ENCODE measurements around the gene TARDBP.
"Not testable (repeated sequence)": the region's sequence is repeated elsewhere in the genome, so short reads cannot be mapped to it uniquely, and the experiment has no call there.

The TARDBP gene

GRCh38 chr1:11042995-11043874 is 30.8 kb downstream of the TARDBP start:
- DNase-seq (ENCODE audit: low read depth in 2 of 2), result no peak

DNA sequence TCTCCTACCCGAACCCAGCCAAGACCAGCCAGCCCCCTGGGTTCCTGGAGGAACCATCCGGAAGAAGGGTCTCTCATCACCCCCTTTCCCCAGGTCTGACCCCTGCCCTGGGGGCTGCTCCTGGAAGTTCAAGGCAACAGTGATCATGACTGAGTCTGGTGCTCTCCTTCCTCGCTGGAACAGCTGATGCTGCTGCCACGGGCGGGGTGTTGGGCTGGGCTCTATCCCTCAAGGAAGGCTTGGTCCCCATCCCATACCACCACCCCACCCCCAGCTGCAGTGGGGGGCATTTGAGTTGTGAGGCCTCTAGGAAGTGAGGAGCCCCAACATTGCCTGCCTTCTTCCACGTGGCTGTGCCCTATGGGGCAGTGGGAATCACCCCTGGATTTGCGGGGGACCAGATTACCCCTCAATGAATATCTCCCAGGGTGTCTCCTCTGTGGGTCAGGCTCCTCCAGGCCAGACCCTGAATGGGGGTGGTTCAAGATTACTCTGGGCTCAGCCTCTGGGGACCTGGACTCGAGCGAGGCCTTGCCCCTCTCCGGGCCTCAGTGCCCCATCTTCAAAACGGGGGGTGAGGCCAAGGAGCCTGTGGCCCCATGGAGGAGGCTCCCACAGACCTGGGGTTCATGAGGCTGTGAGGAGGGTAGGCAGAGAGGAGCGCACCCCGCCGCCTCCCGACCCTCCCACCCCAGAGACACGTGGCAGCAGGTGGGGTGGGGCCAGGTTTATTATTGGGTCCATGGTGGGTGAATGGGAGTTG is 31.8 kb downstream of the TARDBP start:
- no peak for DNase-seq (ENCODE audit: low read depth in 2 of 2)

- no peak for DNase-seq (ENCODE audit: low read depth in 2 of 2)
Observed at GRCh38 chr1:11044849-11045427, 32.5 kb downstream of the TARDBP start.

DNA sequence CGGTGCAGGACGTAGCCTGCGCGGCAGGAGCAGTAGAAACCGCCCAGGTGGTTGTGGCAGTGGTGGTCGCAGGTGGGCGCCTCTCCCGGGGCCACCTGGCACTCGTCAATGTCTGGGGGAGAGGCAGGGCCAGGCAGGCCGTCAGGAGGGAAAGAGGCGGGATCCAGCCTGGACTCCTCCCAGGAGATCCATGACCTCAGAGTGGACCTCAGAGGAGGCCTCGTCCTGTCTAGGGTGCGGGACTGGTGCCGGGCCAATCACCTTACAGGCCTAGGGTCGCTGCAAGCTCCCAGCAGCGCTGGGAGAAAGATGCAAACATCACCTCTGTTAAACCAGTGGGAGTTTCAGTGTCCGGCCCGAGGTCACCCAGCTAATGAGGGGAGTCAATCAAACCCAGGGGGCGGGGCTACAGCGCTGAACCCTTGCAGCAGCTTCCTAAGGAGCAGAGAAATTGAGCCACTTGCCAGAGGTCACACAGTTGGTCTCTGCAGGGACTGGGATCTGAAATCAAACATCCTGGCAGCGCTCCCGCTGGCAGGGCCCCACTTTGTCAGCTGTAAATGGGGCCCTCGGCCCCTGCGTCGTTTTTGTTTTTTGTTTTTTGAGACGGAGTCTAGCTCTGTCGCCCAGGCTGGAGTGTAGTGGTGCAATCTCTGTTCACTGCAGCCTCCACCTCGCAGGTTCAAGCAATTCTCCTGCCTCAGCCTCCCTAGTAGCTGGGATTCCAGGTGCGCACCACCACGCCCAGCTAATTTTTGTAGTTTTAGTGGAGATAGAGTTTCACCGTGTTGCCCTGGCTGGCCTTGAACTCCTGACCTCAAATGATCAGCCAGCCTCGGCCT is 33.2 kb downstream of the TARDBP start:
- no peak for DNase-seq (ENCODE audit: low read depth in 2 of 2)

DNA sequence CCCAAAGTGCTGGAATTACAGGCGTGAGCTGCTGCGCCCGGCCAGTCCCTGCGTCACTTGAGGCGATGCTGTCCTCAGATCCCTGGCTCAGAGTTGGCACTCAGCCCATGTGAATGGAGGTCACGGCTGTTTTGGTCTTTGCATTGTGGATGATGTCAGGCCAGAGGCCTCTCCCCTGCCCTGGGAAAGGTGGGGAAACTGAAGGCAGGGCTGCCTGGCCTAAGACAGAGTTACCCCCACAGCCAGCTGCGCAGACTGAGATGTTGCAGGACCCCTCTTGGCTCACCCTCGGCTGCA is 33.8 kb downstream of the TARDBP start:
- DNase-seq (ENCODE audit: low read depth in 2 of 2), result no peak

- DNase-seq (ENCODE audit: low read depth in 2 of 2), result no peak
Observed at GRCh38 chr1:11046625-11047365, 34.3 kb downstream of the TARDBP start, which contains the start of gene MASP2. MASP2 (minus strand) TSS chr1:11047239; CDS start chr1:11047207, 32 bp downstream.

DNA sequence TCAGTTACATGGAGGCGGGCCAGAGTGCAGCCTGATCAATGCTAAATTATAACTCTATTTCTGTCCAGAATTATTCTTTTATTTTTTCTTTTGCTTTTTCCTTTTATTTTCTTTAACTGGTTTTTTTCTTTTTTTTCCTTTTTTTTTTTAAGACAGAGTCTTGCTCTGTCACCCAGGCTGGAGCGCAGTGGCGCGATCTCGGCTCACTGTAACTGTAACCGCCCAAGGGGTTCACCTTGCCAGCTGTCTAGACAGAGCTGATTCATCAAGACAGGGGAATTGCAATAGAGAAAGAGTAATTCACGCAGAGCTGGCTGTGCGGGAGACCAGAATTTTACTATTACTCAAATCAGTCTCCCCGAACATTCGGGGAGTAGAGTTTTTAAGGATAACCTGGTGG is 38.7 kb downstream of the TARDBP start:
- DNase-seq (ENCODE audit: low read depth in 2 of 2), result not testable (repeated sequence)

DNA sequence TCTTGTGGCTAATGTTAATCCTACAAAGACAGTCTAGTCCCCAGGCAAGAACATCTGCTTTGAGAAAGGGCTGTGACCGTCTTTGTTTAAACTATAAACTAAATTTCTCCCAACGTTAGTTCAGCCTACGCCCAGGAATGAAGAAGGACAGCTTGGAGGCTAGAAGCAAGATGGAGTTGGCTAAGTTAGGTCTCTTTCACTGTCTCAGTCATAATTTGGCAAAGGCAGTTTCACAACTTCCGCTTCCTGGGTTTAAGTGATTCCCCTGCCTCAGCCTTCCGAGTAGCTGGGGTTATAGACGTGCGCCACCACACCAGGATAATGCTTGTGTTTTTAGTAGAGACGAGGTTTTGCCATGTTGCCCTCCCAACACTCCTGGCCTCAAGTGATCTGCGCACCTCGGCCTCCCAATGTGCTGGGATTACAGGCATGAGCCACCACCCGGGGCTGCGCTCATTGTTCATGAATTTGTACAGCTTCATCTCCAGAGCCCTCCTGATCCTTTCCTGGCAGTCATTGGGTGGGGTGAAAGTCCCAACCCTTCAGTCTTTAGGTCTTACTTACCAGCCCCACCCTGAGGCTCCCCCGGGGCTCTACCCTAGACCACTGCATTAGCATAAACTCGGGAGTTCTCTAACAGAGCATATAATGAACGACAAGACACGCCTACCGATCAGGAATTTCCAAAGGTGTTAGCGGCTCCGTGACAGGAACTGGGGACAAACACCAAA is 39.5 kb downstream of the TARDBP start:
- DNase-seq (ENCODE audit: low read depth in 2 of 2), result no peak

GRCh38 chr1:11052839-11053757 is 40.6 kb downstream of the TARDBP start:
- no peak for DNase-seq (ENCODE audit: low read depth in 2 of 2)

DNA sequence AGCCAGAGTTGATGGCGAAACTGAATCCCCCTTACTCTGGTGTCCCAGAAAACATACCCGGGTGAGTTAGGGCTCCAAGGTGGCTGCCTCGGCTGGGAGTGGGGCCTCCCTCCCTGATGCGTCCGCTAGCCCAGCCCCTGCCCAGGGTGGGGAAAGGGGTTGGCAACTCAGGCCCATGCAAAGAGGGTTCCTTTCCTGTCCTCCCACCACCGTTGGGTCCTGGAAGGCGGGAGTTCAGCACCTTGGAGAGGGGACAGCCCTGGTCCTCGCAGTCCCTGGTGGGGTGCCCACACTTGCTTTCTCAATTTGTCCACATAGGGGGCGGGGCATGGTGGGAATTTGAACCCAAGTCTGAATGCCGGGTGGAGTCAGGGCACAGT is 41.3 kb downstream of the TARDBP start:
- no peak for DNase-seq (ENCODE audit: low read depth in 2 of 2)

DNA sequence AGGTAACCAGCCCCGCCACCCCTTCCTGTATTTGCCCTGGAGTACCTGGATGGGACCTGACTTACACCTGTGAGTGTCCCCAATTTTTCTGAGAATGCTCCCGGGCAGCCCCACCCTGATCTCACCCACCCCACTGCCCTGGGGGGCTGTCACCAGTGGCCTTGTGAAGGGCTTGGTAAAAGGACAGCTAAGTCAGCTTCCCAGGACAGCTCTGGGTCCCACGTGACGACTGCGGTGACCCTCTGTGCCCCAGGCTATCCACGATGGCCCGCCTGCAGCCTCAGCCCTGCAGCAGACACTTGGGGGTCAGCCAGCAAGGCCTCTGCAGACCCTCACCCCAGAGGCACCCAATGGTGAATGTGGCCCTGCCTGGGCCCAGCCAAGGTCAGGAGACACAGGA is 41.7 kb downstream of the TARDBP start:
- no peak for DNase-seq (ENCODE audit: low read depth in 2 of 2)

- DNase-seq (ENCODE audit: low read depth in 2 of 2), result no peak
Observed at GRCh38 chr1:11054666-11055065, 42.2 kb downstream of the TARDBP start.

DNA sequence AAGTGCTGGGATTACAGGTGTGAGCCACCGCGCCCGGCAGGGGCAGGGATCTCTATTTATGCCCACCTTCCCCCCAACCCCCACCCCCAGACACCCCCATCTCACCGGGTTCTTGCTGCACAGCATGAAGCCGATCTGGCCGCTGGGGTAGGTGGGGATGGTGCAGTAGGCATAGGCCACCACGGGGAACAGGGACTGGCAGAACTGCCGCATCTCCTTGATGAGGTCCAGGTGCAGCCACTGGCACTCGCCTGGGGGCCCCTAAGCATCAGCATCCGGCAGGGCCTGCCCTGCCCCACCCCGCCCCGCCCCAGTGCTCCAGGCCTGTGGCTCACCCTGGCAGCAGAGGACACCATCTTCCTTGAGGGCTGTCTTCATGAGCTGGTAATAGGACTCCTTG is 43.2 kb downstream of the TARDBP start:
- DNase-seq (ENCODE audit: low read depth in 2 of 2), result no peak

DNA sequence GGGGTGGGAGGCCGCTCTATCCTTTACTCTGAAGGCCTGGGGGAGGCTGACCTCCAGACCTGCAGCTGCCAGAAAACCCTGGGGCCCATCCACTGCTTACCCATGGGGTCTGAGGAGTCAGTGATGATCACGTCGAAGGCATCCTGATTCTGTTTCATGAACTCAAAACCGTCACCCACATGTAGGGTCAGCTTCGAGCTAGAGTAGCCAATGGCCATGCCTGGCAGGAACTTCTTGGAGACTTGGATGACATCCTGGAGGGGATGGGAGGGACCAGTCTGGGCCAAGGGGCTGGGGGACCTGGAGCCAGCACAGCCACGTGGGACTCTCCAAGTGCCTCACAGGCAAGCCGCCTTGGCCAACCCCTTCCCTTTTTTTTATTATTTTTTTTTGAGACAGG is 44.0 kb downstream of the TARDBP start:
- DNase-seq (ENCODE audit: low read depth in 2 of 2), result no peak

DNA sequence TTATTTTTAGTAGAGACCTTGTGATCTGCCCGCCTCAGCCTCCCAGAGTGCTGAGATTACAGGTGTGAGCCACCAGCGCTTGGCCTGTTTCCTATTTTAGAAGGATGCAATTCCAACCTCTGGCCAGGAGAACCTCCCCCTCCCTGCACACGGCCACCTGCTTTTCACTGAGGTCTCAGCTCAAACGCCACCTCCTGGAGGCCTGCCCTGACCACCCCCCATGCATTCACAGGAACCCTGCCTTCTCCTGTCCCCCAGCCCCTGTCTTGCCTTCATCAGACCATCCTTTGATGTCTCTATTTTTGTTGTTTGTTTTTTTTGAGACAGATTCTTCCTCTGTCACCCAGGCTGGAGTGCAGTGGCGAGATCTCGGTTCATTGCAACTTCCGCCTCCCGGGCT is 45.0 kb downstream of the TARDBP start:
- no peak for DNase-seq (ENCODE audit: low read depth in 2 of 2)

GRCh38 chr1:11058026-11058425 is 45.6 kb downstream of the TARDBP start:
- no peak for DNase-seq (ENCODE audit: low read depth in 2 of 2)

- no peak for DNase-seq (ENCODE audit: low read depth in 2 of 2)
Observed at GRCh38 chr1:11058595-11059154, 46.2 kb downstream of the TARDBP start.

DNA sequence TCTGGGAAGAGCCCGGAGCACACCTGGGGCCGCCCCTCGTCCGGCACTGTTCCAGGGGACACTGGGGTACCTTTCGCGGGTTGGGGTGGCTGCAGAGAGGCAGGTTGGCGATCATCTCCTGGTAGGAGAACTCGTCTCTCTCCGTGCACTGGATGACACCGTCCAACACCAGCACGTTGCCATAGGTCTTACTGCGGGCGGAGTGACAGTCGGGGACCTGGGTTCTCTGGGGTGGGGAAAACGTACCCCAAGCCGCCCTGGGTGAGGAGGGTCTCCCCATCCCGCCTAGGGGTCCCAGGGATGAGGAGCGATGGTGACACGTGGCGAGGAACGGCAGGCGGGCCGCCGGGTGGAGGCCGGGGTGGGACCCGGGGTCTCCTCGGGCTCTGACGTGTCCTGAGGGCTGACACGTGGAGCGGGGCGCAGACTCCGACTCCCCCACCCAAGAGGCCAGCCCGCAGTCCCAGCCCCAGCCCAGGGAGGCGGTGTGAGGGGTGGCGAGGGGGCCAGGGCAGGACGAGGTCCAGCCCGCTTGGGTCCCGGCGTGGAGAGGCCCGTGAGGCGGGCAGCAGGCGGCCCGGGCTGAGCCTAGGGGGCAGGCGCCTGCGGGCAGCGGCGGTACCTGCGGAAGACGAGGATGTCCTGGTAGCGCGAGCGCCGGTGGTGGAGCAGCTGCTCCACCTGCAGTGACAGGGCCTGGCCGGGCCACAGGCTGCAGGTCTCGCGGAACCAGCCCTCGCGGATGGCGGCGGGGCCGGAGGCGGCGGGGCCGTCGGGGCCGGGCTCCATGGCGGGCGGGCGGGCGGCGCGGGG is 46.9 kb downstream of the TARDBP start:
- DNase-seq (ENCODE audit: low read depth in 2 of 2), result no peak

All from stimulated activated CD4-positive, alpha-beta T cell treated with anti-CD3 and anti-CD28 coated beads, Interleukin-12 subunit alpha, Interleukin-12 subunit beta, amount 100 ng/mL, for 24 hours (primary cell).